GM18861 (cell line): ENCODE results near the gene SERPINI1.
"Not testable (repeated sequence)": the region's sequence is repeated elsewhere in the genome, so short reads cannot be mapped to it uniquely, and the experiment has no call there.

ENCODE experiments used
- ATAC-seq: cut with Tn5 transposase; IDR thresholded peaks from one replicate; pipeline ENCODE4 v1.9.1; 2021; ENCODE audit not compliant: unreplicated experiment

The SERPINI1 gene

GRCh38 chr3:167783781-167784180 is 48.3 kb downstream of the SERPINI1 start:
- ATAC-seq = no peak

DNA sequence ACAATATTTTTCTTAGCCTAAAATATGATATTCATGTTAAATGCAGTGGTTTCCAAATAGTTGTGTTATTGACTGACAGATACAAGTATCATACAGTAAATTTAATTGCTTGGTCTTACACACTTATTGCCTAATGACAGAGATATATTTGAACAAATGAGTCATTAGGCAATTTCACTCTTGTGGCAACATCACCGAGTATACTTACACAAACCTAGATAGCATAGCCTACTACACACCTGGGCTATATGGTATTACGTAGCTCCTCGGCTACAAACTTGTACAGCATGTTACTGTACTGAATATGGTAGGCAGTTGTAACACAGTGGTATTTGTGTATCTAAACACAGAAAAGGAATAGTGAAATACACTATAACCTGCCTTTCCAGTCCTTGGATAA is 50.3 kb downstream of the SERPINI1 start:
- no peak for ATAC-seq

DNA sequence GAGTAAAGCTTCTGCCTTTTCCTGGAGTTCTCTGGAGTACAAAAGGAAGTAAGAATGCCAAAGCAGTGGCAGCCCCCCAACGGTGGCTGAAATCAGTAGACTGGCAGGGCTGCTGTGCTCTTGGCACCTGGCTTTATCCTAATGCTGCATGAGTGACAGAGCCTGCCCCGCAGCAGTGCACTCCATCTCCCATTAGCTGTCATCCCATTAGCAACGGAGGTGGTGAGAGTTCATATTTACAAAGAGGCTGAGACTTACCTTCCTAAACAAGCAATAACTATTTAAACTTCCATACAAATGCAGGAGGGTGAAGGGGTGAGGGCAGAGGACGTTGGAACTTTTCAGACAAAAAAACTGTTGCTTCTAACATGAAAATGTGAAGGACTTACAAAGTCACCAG is 51.9 kb downstream of the SERPINI1 start:
- ATAC-seq = no peak

- ATAC-seq = no peak
Observed at GRCh38 chr3:167798443-167798842, 62.9 kb downstream of the SERPINI1 start.

DNA sequence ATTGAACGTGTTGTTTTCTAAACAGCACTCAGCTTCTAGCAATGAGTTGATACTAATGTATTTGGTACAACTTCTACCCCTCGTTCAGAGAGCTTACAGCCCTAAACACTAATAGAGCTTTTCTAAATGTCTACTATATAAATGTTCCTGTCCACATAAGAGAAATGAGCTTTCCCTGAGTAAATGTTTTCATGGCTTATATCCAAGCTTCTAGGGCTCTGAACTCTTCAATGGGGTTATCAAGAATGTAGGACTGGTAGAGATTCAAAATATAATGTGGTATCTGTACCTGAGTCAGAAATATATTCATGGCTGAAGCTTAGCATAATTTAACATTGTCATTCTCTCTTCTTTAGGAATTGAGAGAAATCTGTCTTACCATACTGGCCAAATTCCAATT is 73.4 kb downstream of the SERPINI1 start:
- no peak for ATAC-seq

- ATAC-seq = no peak
Observed at GRCh38 chr3:167810236-167810635, 74.7 kb downstream of the SERPINI1 start.

DNA sequence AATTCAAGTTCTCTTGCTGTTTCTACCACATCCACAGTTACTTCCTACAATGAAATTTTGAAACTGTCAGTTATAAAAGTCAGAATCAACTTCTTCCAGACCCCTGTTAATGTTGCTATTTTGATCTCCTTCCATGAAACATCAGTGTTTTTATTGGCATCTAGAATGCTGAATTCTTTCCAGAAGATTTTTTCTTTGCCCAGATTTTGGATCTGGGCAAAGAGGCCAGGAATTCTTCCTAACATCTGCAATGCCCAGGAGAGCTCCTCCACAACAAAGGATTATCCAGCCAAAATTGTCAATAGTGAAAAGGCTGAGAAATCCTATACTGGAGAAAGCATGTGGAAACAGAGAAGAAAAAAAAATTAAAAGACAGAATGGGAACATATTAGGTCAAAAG is 75.5 kb downstream of the SERPINI1 start:
- no peak for ATAC-seq

DNA sequence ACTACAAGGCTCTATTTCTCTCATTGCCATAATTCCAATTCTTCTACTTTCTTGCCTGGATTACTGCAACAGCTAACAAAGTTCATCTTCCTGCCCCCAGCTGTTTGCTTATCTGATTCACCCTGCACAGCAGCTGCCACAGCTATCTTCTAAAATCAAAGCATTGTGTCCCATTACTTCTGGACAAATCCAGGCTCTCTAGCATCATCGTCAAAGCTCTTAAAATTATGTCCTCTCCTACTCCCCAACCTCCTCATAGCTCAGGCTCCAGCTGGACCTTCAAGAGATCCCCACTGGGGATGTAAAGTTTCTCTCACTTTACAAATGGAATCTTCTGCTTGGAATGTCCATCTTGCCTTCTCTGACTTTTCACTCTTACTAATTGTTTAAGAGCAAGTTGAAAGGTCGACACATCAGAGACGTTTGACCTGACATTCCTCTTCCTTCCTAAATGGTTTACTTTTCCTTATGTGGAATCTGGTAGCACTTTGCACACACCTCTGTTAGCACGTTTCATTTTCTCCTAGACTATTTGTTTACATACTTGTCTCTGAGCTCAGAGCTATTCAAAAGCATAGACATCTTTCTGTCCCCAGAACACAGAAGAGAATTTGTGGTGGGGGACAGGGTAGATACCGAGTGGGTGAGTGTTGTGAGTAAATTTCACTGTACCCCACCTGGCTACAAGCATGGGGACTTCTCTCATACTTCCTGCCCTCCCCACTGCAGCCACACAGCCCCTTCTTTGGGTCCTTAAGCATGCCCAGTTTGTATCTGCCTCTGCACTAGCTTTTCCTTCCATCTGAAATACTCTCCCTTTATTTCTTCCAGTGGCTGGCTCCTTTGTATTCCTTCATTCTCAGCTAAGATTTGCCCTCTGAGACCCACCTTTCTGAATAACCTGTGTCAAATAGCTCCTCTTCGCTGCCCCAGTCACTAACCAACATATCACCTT is 77.9 kb downstream of the SERPINI1 start:
- no peak for ATAC-seq

GRCh38 chr3:167814441-167814951 is 79.0 kb downstream of the SERPINI1 start:
- no peak for ATAC-seq

- ATAC-seq = no peak
Observed at GRCh38 chr3:167816953-167817352, 81.4 kb downstream of the SERPINI1 start.

GRCh38 chr3:167820102-167820865 is 84.8 kb downstream of the SERPINI1 start:
- ATAC-seq = no peak

DNA sequence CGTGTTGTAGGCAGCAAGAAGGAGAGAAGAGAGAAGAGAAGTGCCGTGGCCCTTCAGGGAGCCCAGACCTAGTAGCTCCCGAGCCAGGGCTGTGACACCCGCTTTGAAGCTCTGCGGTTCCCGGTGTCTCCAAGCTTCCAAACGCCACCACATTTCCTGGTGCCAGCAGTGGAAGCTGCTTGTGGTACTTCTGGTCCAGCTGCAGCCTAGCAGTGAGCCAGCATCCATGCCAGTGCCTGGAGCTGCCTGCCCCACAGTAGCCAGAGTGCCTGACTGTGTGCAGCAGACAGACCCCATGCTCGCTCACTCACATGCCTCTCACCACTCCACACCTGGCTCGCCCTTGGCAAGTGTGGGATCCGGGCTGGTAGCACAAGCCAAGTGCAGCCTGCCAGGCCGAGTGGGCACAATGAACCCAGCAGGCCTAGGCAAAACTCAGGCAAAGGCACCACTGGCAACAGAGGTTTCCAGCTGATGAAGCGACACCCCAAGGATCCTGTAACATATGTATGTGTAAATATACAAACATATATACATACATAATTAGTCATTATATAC is 85.8 kb downstream of the SERPINI1 start:
- no peak for ATAC-seq

- no peak for ATAC-seq
Observed at GRCh38 chr3:167823738-167824137, 88.2 kb downstream of the SERPINI1 start.

- not testable (repeated sequence) for ATAC-seq
Observed at GRCh38 chr3:167827588-167827987, 92.1 kb downstream of the SERPINI1 start.

DNA sequence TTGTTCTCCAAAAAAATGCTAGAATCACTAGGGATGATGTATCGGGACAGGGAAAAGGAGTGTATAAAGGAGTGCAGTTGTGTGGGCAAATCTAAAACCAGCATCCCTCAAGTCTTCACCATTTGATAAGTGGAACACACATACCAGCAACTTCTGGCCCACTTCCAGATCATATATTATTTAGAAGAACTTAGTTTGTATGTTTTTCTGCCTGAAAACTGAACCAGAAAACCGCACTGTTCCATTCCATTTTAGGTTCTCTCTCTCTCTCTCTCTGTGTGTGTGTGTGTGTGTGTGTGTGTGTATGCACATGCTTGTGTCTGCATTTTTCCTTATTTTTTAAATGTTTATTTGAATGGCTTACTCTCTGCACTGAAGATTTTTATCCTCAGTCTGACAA is 93.5 kb downstream of the SERPINI1 start:
- ATAC-seq = no peak

GRCh38 chr3:167830007-167830406 is 94.5 kb downstream of the SERPINI1 start:
- ATAC-seq = peak; percentile 68

GRCh38 chr3:167835359-167835758 is 99.8 kb downstream of the SERPINI1 start:
- ATAC-seq = no peak

GRCh38 chr3:167835953-167836352 is 100.4 kb downstream of the SERPINI1 start:
- ATAC-seq = no peak

DNA sequence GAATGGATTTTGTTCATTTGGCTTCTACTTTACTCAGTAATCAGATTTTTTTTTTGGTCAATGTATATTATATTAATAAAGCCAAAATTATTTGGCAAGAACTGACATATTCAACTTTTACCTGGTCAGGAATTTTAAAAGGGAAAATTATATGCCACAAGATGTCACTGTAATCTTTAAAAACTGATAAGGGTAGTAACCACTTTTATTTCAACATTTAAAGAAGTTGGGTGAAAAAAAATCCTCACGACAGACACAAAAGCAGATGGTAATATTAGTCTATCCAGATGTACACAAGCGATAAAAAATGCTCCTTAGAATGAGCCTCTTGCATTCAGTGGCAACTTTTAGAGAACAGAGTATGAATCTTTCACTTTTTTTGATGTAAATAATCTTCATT is 101.9 kb downstream of the SERPINI1 start:
- ATAC-seq = no peak

DNA sequence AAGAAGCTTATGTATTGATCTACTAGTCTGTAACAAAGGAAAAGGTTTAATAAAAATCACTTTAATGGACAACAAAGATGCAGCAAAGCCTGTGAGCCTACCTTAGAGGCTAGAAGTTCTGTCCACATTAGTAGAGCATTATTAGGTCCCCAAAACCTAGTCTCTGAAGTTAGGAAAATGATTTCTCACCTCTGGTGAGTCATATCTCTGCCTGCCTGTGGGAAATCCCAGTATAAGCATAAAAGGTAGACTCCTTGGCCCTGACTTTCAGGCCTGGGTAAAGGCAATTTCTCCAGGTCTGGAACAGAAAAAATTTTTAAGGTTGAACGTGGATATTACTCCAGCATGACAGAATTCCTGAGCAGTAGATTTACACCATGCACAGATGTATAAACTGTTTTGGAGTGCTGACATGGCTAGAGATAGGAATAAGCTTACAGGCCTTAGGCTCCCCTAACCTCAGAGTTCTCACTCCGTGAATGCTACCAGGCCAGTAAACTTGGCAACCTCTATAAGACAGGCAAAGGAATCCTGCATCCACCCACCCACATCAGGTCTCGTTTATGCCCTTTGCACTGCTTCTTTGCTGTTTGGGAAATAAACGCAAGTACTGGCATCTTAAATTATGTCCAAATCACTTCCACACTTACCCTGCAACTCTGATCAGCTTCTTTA is 104.1 kb downstream of the SERPINI1 start:
- no peak for ATAC-seq

DNA sequence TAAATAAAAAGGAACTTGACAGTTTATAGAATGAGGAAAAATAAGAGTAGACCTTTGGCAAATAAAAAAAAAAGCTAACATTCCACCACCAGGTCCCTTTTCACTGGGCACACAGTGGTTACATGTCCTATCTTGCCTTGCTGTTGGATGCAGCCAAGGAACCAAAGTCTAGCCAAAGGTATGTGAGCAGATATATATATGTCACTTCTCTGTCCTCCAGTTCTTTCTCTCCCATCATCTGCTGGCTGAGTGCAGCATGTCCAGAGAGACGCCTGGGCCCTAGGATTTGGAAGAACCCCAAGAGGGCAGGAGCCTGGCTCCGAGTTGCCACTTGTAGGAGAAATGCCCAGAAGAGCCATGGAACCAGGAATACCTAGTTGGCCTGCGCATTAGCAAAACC is 104.7 kb downstream of the SERPINI1 start:
- ATAC-seq = no peak
